Adrenal gland (tissue), 5 donors: ENCODE data around the gene EHD4.

Source experiments
- CTCF ChIP-seq, 6 experiments: fragments of 450-650 bp in 4 of 6; fragments of 200-600 bp in 2 of 6; sonication (generic) in 1 of 6; IDR thresholded peaks; 1 replicate in 5 of 6; 2 replicates in 1 of 6; pipeline versions ENCODE4 v1.5.1 to v1.8.0; 2016 to 2021; ENCODE audit warnings: antibody characterized with exemption in 6 of 6, mild to moderate bottlenecking in 2 of 6, moderate library complexity in 1 of 6
- POLR2A ChIP-seq, 2 donors: fragments of 450-650 bp; IDR thresholded peaks; one replicate each; pipeline ENCODE4 v1.6.1; 2017; ENCODE audit warnings: antibody characterized with exemption in 2 of 2, mild to moderate bottlenecking in 2 of 2, moderate library complexity in 1 of 2
- donor health status: DM: no; HTN: no; CAD: no.

DNA sequence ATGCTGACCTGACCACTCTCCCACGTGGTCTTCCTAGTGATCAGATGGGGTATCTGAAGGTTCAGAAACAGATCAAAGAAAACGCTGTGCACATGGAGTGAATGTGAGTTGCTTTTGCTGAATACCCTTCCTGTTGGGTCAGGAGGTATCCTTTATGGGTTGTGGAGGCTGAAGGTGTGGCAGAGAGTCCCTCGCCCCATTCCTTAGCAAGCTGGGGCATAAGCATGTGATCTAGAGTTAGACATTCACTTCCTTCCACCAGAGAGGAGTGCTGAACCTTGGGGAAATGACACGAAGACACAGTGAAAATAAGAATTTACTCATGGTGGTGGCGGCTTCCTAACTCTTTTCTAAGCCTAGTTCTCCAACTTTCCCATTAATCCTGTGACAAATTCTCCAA, 50.7 kb downstream of the EHD4 start:
- TF ChIP-seq POLR2A (IDR thresholded peaks at IDR 0.05), result no peak
- no peak for TF ChIP-seq CTCF (IDR thresholded peaks at IDR 0.05)
